A673 (cell line): ENCODE measurements around the gene PIK3IP1.

Experiments
- CTCF ChIP-seq: fragments of 300-800, 200-600 bp; sonication (generic); conservative IDR thresholded peaks from 2 replicates; pipeline ENCODE4 v1.5.1; 2017; ENCODE audit warnings: low read depth, mild to moderate bottlenecking, antibody characterized with exemption, low read length, moderate library complexity, mixed read lengths
- EZH2 ChIP-seq: fragments of 200-600 bp; sonication (generic); IDR thresholded peaks from 2 replicates; pipeline ENCODE4 v1.6.1; 2017; ENCODE audit warnings: borderline replicate concordance, low read depth, mild to moderate bottlenecking, mixed read lengths, antibody characterized with exemption, low read length; ENCODE audit not compliant: poor library complexity, severe bottlenecking

- TF ChIP-seq CTCF (no peak), EZH2 (no peak)
Observed at GRCh38 chr22:31238057-31238456, 54.2 kb downstream of the PIK3IP1 start.
